ENCODE results near the gene SMURF1. TPM values are rescaled to one million over a fixed set of nuclear protein-coding genes. Genes with fewer than 3 reads are reported as not detected.

The SMURF1 gene
- total RNA-seq, 1 experiment from 2014 or later = 19.7 TPM

- Histone ChIP-seq H3K27me3 (ENCODE audit: control insufficient read depth, insufficient read depth, low read length) (no peaks in the 10 kb centered on the region), H3K4me3 (ENCODE audit: insufficient read depth, low read depth, low read length) (no peak overlapping the region), H3K36me3 (replicated peaks; ENCODE audit: control insufficient read depth, insufficient read depth, low read length) (peaks cover 37% of the 10 kb centered on the region)
- DNase-seq = no peak
Observed at GRCh38 chr7:98991141-98991540, 152.8 kb downstream of the SMURF1 start.

GRCh38 chr7:98990356-98990755, 153.6 kb downstream of the SMURF1 start:
- H3K4me3 ChIP-seq (ENCODE audit: insufficient read depth, low read depth, low read length) = no peak overlapping the region
- no peak for DNase-seq
- no peaks in the 10 kb centered on the region for H3K27me3 ChIP-seq (ENCODE audit: control insufficient read depth, insufficient read depth, low read length)
- peaks cover 40% of the 10 kb centered on the region for H3K36me3 ChIP-seq (replicated peaks; ENCODE audit: control insufficient read depth, insufficient read depth, low read length)

GRCh38 chr7:98988641-98989040, 155.3 kb downstream of the SMURF1 start:
- Histone ChIP-seq H3K36me3 (replicated peaks; ENCODE audit: control insufficient read depth, insufficient read depth, low read length) (peaks cover 43% of the 10 kb centered on the region), H3K4me3 (ENCODE audit: insufficient read depth, low read depth, low read length) (no peak overlapping the region), H3K27me3 (ENCODE audit: control insufficient read depth, insufficient read depth, low read length) (no peaks in the 10 kb centered on the region)
- DNase-seq = no peak

GRCh38 chr7:98985945-98986344, 158.0 kb downstream of the SMURF1 start:
- H3K36me3 ChIP-seq (replicated peaks; ENCODE audit: control insufficient read depth, insufficient read depth, low read length) = peaks cover 38% of the 10 kb centered on the region
- no peak for DNase-seq
- no peaks in the 10 kb centered on the region for H3K27me3 ChIP-seq (ENCODE audit: control insufficient read depth, insufficient read depth, low read length)
- no peak overlapping the region for H3K4me3 ChIP-seq (ENCODE audit: insufficient read depth, low read depth, low read length)

GRCh38 chr7:98985406-98985805, 158.5 kb downstream of the SMURF1 start:
- no peak overlapping the region for H3K4me3 ChIP-seq (ENCODE audit: insufficient read depth, low read depth, low read length)
- no peak for DNase-seq
- peaks cover 40% of the 10 kb centered on the region for H3K36me3 ChIP-seq (replicated peaks; ENCODE audit: control insufficient read depth, insufficient read depth, low read length)
- no peaks in the 10 kb centered on the region for H3K27me3 ChIP-seq (ENCODE audit: control insufficient read depth, insufficient read depth, low read length)

GRCh38 chr7:98984126-98984525, 159.8 kb downstream of the SMURF1 start:
- DNase-seq = no peak
- Histone ChIP-seq H3K4me3 (ENCODE audit: insufficient read depth, low read depth, low read length) (no peak overlapping the region), H3K36me3 (replicated peaks; ENCODE audit: control insufficient read depth, insufficient read depth, low read length) (peaks cover 38% of the 10 kb centered on the region), H3K27me3 (ENCODE audit: control insufficient read depth, insufficient read depth, low read length) (no peaks in the 10 kb centered on the region)

- no peaks in the 10 kb centered on the region for H3K27me3 ChIP-seq (ENCODE audit: control insufficient read depth, insufficient read depth, low read length)
- H3K36me3 ChIP-seq (replicated peaks; ENCODE audit: control insufficient read depth, insufficient read depth, low read length) = peaks cover 39% of the 10 kb centered on the region
- no peak overlapping the region for H3K4me3 ChIP-seq (ENCODE audit: insufficient read depth, low read depth, low read length)
- DNase-seq = no peak
Observed at GRCh38 chr7:98982686-98983085, 161.2 kb downstream of the SMURF1 start.

- no peak for DNase-seq
- no peak overlapping the region for H3K4me3 ChIP-seq (ENCODE audit: insufficient read depth, low read depth, low read length)
- no peaks in the 10 kb centered on the region for H3K27me3 ChIP-seq (ENCODE audit: control insufficient read depth, insufficient read depth, low read length)
- H3K36me3 ChIP-seq (replicated peaks; ENCODE audit: control insufficient read depth, insufficient read depth, low read length) = peaks cover 43% of the 10 kb centered on the region
Observed at GRCh38 chr7:98981701-98982100, 162.2 kb downstream of the SMURF1 start.

GRCh38 chr7:98978672-98979071, 165.2 kb downstream of the SMURF1 start:
- Histone ChIP-seq H3K4me3 (ENCODE audit: insufficient read depth, low read depth, low read length) (no peak overlapping the region), H3K36me3 (replicated peaks; ENCODE audit: control insufficient read depth, insufficient read depth, low read length) (peaks cover 41% of the 10 kb centered on the region), H3K27me3 (ENCODE audit: control insufficient read depth, insufficient read depth, low read length) (no peaks in the 10 kb centered on the region)
- DNase-seq = no peak

Other genes with a start within 250 kb of the SMURF1 start
- gene KPNA7, start 64.0 kb upstream of the SMURF1 start, total RNA-seq (2014; rRNA removed; shearing (Covaris generic)) = 0.07 TPM in 1 of 2 replicates, not detected in the other
- not detected in 2 replicates for gene MYH16, start 128.7 kb upstream of the SMURF1 start, total RNA-seq (2014; rRNA removed; shearing (Covaris generic))
- gene ARPC1A, start 181.8 kb upstream of the SMURF1 start, total RNA-seq (2014; rRNA removed; shearing (Covaris generic)) = 168 and 188 TPM in 2 replicates
- 108 and 126 TPM in 2 replicates for gene ARPC1B, start 230.6 kb upstream of the SMURF1 start, total RNA-seq (2014; rRNA removed; shearing (Covaris generic))